OCI-LY3 (cell line): ENCODE results near the gene AGBL1.

ENCODE experiments used
- CTCF ChIP-seq: fragments of 200-600, 300-600 bp; sonication (generic); IDR thresholded peaks from 2 replicates; pipeline ENCODE4 v1.5.1; 2014; ENCODE audit warnings: antibody characterized with exemption, low read length, low read depth
- EZH2phosphoT487 ChIP-seq: fragments of 200-600 bp; shearing (Covaris generic); IDR thresholded peaks from 2 replicates; pipeline ENCODE4 v1.6.1; 2018; ENCODE audit warnings: antibody characterized with exemption, mixed run types, low read depth

- no peak for TF ChIP-seq CTCF
- TF ChIP-seq EZH2phosphoT487 = no peak
These were observed 757.8 kb downstream of the AGBL1 start for GRCh38 chr15:86837294-86838061.
